ENCODE results near the gene FAR1. TPM values are rescaled to one million over a fixed set of nuclear protein-coding genes. Genes with fewer than 3 reads are reported as not detected.

Gene FAR1
- polyA plus RNA-seq, 3 donors, result 47.2 to 77.0 (median 52.6) TPM

GRCh38 chr11:13759050-13759449 is 90.6 kb downstream of the FAR1 start:
- Mint-ChIP-seq H3K4me1 (no peaks in the 10 kb centered on the region), H3K27me3 (ENCODE audit: low read depth in 3 of 3) (peaks cover 3 to 7% (median 5%) of the 10 kb centered on the region in 3 donors), H3K4me3 (no peak overlapping the region), H3K9me3 (peaks cover 0 to 2% (median 0%) of the 10 kb centered on the region in 7 donors), H3K27ac (no peak overlapping the region), H3K36me3 (no peaks in the 10 kb centered on the region)
- WGBS (ENCODE audit: insufficient coverage), result 95% methylated on average over 8 of the region's 9 CpGs
- no peaks in the 10 kb centered on the region for H3K9me3 ChIP-seq (replicated peaks in 1 of 2; ENCODE audit: control insufficient read depth in 1 of 2, insufficient read depth in 1 of 2, low read length in 2 of 2)
- H3K79me2 ChIP-seq (ENCODE audit: insufficient read depth, low read length), result no peaks in the 10 kb centered on the region
- TF ChIP-seq CTCF (IDR thresholded peaks at IDR 0.05), result no peak
- H3K4me1 ChIP-seq (ENCODE audit: control insufficient read depth in 1 of 2, insufficient read depth in 2 of 2, low read length in 2 of 2), result no peaks in the 10 kb centered on the region
- H3K4me3 ChIP-seq (replicated peaks in 1 of 3; ENCODE audit: low read depth in 2 of 3, low read length in 3 of 3), result no peak overlapping the region
- H3K27me3 ChIP-seq (ENCODE audit: control insufficient read depth in 2 of 2, insufficient read depth in 2 of 2, low read length in 2 of 2), result no peaks in the 10 kb centered on the region
- no peak overlapping the region for H2AFZ ChIP-seq (ENCODE audit: insufficient read depth, low read depth, low read length, poor library complexity, severe bottlenecking)
- intact Hi-C loops (cut with micrococcal nuclease), result no loop called here
- H3K27ac ChIP-seq (ENCODE audit: low read depth in 1 of 2, low read length in 2 of 2), result no peak overlapping the region
- H4K20me1 ChIP-seq (ENCODE audit: insufficient read depth, low read length), result no peaks in the 10 kb centered on the region
- DNase-seq, result no peak
- no peak overlapping the region for H3K9ac ChIP-seq (ENCODE audit: insufficient read depth, low read length, poor library complexity, severe bottlenecking)
- no peaks in the 10 kb centered on the region for H3K36me3 ChIP-seq (replicated peaks in 1 of 2; ENCODE audit: control insufficient read depth in 1 of 2, insufficient read depth in 2 of 2, low read length in 2 of 2)
- H3K4me2 ChIP-seq (replicated peaks; ENCODE audit: extremely low read depth, low read length, poor library complexity, severe bottlenecking), result no peak overlapping the region

- H3K4me1 ChIP-seq (ENCODE audit: control insufficient read depth in 1 of 2, insufficient read depth in 2 of 2, low read length in 2 of 2), result no peaks in the 10 kb centered on the region
- Mint-ChIP-seq H3K9me3 (peaks cover 0 to 2% (median 0%) of the 10 kb centered on the region in 7 donors), H3K27ac (no peak overlapping the region), H3K27me3 (ENCODE audit: low read depth in 3 of 3) (peaks cover 0 to 7% (median 4%) of the 10 kb centered on the region in 3 donors), H3K4me1 (no peaks in the 10 kb centered on the region), H3K36me3 (no peaks in the 10 kb centered on the region), H3K4me3 (no peak overlapping the region)
- H3K27ac ChIP-seq (ENCODE audit: low read depth in 1 of 2, low read length in 2 of 2), result no peak overlapping the region
- 87% methylated on average over 3 of the region's 3 CpGs for WGBS (ENCODE audit: insufficient coverage)
- H3K4me3 ChIP-seq (replicated peaks in 1 of 3; ENCODE audit: low read depth in 2 of 3, low read length in 3 of 3), result no peak overlapping the region
- no peaks in the 10 kb centered on the region for H3K36me3 ChIP-seq (replicated peaks in 1 of 2; ENCODE audit: control insufficient read depth in 1 of 2, insufficient read depth in 2 of 2, low read length in 2 of 2)
- H3K9ac ChIP-seq (ENCODE audit: insufficient read depth, low read length, poor library complexity, severe bottlenecking), result no peak overlapping the region
- DNase-seq, result no peak
- H3K27me3 ChIP-seq (ENCODE audit: control insufficient read depth in 2 of 2, insufficient read depth in 2 of 2, low read length in 2 of 2), result no peaks in the 10 kb centered on the region
- H2AFZ ChIP-seq (ENCODE audit: insufficient read depth, low read depth, low read length, poor library complexity, severe bottlenecking), result no peak overlapping the region
- intact Hi-C loops (cut with micrococcal nuclease), result no loop called here
- no peaks in the 10 kb centered on the region for H3K9me3 ChIP-seq (replicated peaks in 1 of 2; ENCODE audit: control insufficient read depth in 1 of 2, insufficient read depth in 1 of 2, low read length in 2 of 2)
- H4K20me1 ChIP-seq (ENCODE audit: insufficient read depth, low read length), result no peaks in the 10 kb centered on the region
- H3K79me2 ChIP-seq (ENCODE audit: insufficient read depth, low read length), result no peaks in the 10 kb centered on the region
- no peak overlapping the region for H3K4me2 ChIP-seq (replicated peaks; ENCODE audit: extremely low read depth, low read length, poor library complexity, severe bottlenecking)
- TF ChIP-seq CTCF (IDR thresholded peaks at IDR 0.05), result no peak
Observed at GRCh38 chr11:13760115-13760514, 91.6 kb downstream of the FAR1 start.

Measured in CD14-positive monocyte (primary cell).